ENCODE data around the gene NEDD4.
"Not testable (repeated sequence)": the region's sequence is repeated elsewhere in the genome, so short reads cannot be mapped to it uniquely, and the experiment has no call there.

Gene NEDD4

GRCh38 chr15:55959744-55960447 lies 33.5 kb downstream of the NEDD4 start:
- no peak for DNase-seq

GRCh38 chr15:55958349-55958748 lies 35.1 kb downstream of the NEDD4 start:
- no peak for DNase-seq

DNA sequence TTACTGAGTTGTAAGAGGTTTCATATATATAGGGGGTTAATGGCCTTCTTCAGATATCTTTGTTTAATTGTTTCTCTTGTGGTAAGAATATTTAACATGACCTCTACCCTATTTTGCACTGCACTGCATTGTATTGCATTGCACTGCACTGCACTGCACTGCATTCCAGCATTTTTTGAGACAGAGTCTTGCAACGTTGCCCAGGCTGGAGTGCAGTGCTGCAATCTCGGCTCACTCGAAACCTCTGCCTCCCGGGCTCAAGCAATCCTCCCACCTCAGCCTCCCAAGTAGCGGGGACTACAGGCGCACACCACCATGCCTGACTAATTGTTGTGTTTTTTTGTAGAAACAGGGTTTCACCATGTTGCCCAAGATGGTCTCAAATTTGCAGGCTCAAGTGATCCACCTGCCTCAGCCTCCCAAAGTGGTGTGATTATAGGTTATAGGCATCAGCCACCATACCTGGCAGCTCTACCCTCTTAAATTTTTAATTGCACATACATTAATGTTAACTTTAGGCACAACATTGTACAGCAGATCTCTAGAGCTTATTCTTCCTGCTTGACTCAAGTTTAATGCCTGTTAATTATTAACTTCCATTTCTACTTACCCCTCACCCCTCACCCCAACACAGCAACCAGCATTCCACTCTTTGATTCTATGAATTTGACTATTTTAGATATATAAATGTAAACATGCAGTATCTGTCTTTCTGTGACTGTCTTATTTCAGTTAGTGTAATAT lies 38.4 kb downstream of the NEDD4 start:
- DNase-seq: no peak

DNA sequence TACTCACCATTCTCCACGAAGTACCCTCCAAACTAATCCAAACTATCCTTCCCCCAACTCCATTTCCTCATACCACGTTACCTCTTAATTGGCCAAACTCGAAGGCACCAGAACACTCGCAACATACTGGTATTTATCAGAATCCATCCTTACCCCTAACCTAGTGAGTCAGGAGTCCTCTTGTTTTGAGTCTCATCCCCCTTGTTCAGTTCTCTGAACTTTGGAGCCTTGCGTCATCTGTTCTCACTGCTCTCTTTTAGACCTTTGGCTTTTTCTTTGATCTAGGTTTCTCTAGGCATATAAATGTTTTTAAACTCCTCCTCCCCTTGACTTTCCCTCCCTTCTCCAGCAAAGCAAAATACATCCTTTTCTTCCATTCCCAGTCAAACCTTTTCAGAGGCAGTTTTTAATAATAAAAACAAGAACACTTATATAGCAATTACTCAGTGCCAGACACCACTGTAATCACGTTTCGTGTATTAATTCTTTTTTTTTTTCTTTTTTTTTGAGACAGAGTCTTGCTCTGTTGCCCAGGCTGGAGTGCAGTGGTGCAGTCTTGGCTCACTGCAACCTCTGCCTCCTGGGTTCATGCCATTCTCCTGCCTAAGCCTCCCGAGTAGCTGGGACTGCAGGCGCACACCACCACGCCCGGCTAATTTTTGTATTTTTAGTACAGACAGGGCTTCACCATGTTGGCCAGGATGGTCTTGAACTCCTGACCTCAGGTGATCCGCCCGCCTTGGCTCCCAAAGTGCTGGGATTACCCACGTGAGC lies 40.7 kb downstream of the NEDD4 start:
- not testable (repeated sequence) for DNase-seq

DNA sequence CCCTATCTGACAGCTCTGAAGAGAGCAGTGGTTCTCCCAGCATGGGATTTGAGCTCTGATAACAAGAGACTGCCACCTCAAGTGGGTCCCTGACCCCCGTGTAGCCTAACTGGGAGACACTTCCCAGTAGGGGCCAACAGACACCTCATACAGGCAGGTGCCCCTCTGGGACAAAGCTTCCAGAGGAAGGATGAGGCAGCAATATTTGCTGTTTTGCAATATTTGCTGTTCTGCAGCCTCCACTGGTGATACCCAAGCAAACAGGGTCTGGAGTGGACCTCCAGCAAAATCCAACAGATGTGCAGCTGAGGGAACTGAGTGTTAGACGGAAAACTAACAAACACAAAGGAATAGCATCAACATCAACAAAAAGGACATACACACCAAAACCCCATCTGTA lies 48.8 kb downstream of the NEDD4 start:
- DNase-seq: not testable (repeated sequence)

GRCh38 chr15:55942332-55942731 lies 51.1 kb downstream of the NEDD4 start:
- DNase-seq: no peak

GRCh38 chr15:55937040-55937439 lies 56.4 kb downstream of the NEDD4 start:
- DNase-seq: no peak

GRCh38 chr15:55928955-55929354 lies 64.5 kb downstream of the NEDD4 start:
- no peak for DNase-seq

GRCh38 chr15:55921744-55922143 lies 71.7 kb downstream of the NEDD4 start:
- no peak for DNase-seq

DNA sequence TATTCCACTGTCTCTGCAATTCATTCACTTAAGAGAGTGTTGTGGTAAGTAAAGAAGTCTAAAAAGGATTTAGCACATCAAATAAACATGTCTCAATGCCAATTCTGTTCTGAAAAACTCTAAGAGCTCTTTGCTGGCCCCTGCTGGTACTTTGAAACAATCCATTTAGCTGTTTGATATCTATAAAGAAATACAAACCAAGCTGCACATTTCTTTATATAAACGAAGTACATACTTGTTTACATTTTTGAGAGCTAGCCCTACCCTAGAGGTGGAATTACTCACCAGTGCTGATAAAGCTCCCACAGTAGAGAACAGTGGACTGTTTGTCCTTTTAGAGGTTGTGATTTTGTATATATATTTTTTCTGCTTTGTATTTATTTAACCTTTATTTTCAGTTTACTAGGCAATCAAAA lies 75.5 kb downstream of the NEDD4 start:
- peak in 4 of 56 donors; percentile 0 to 38 (median 2) for DNase-seq

DNA sequence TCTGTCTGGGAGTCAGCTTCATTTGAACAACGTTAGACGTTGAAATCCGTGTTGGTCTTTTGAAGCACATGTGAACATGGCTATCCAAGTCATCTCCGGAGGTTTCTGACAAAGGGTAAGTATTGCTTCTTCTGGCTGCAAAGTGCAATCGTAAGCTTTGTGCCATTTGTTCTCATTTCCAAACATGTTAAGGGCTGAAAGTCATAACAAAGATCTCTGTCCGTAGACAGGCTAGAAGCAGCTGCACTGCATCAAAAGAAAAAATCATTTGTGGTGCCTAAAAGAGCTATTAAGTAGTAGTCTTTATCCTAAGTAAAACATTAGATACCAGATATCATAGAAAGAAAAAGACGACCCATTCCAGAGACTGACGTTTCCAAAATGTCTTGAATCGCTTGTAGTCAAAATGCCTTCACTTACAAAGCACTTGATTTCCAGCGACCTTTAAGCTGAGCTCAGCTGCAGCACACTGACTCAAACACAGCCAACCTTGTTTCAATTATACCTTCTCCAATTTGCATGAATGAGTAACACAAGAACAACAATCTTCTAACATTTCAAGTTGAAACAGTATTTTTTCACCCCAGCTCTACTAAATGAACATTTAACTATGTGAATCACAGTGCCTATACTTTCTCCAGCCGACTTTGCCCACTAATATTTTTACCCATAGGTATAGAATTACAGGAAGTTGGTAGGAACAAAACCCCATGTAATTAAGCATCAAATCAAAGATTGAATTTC lies 76.6 kb downstream of the NEDD4 start:
- DNase-seq: peak in 8 of 56 donors; percentile 0 to 22 (median 4)

DNA sequence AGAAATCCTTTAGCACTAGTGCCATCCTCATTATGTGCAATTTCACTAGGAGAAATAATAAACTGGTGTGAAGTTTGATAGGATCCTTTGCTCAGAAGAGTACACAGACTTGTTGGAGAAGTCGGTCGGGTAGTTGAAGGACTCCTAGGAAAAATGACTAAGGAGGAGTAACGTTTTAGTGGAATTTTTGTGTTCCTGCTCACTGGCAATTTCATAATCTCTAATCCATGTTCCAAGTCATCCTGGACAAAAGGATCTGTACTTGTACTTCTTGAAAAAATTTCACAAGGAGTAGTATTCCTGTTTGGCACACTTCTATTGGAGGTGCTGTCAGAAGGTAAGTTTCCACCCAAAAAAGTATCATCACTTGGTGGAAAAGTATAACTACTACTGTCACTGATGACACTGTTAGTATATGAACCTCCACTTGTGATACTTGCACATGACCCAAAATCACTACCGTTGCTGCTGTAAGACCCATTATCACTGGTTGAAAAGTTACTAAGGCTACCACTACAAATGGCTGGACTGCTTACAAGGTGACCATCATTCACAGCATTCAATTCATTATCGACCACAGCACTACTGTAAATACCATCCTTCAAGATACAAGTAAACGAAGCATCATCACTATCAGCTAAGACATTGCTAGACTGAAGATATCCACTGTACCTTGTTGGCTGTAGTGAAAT lies 77.4 kb downstream of the NEDD4 start:
- no peak for DNase-seq

- no peak for DNase-seq
Observed at GRCh38 chr15:55915221-55915620, 78.2 kb downstream of the NEDD4 start.

DNA sequence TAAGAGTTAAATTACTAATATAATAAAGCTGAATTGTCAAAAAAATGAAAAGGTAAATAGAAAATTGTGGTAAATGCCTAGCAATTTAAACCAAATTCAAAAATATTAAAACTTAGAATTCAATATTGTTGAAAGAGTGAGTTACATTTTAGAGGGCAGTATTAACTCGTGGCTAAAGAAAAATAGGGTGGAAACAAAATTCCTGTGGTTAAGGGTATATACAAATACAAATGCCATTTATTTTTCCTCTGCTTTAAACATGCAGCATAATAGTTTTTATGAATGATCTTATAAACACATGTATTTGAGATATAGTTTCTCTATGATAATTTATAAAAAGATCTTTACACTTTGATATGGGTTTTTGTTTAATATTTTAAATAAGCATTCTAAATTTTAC lies 79.0 kb downstream of the NEDD4 start:
- no peak for DNase-seq

GRCh38 chr15:55912982-55913381 lies 80.4 kb downstream of the NEDD4 start:
- no peak for DNase-seq

GRCh38 chr15:55909036-55909811 lies 84.2 kb downstream of the NEDD4 start:
- no peak for DNase-seq

GRCh38 chr15:55907797-55908196 lies 85.6 kb downstream of the NEDD4 start:
- peak in 2 of 56 donors; percentile 14 to 41 for DNase-seq

- no peak for DNase-seq
Observed at GRCh38 chr15:55902981-55903380, 90.4 kb downstream of the NEDD4 start.

DNA sequence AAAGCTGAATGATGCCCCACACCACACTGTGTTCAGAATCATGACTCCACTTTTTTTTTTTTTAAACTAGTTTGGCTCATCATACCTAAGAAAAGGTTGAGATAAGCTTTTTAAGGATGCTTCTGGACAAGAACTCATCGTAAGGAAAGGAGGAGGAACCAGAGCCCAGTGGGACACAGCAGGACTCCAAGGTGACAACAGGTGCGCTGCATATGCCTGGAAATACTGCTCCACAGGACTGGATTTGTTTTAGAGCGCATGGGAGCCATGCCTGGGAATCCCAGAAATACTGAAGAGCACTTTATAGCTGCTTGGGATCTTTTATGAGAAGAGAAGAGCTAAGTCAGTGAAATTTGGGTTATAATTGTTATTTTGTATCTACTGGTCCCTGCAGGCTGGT lies 93.4 kb downstream of the NEDD4 start:
- DNase-seq: no peak

DNA sequence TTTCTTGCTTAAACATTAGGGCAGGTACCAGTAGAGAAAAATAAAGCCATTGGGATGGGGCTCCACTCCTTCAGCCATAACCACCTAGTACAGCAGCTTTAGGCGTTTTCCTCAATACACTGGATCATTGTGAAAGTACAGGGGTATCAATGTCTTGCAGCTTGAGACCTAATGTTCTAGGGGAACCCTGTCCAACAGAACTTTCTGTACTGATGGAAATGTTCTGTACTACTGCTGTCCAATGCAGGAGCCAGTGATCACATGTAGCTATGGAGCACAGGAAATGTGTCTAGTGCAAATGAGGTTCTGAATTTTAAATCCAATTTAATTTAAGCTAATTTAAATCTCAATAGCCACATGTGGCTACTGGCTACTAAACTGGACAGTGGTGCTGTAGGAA lies 93.9 kb downstream of the NEDD4 start:
- DNase-seq: no peak

All from nucleus accumbens (tissue), 56 donors.